ENCODE data around the gene RBPJ. TPM values are rescaled to one million over a fixed set of nuclear protein-coding genes. Genes with fewer than 3 reads are reported as not detected.
A peak's percentile ranks its signal among the peaks of the same experiment; 100 is the strongest.
"Not testable (repeated sequence)": the region's sequence is repeated elsewhere in the genome, so short reads cannot be mapped to it uniquely, and the experiment has no call there.

The RBPJ gene
- total RNA-seq, 2 experiments from 2014 or later: 88.7 to 93.5 TPM

DNA sequence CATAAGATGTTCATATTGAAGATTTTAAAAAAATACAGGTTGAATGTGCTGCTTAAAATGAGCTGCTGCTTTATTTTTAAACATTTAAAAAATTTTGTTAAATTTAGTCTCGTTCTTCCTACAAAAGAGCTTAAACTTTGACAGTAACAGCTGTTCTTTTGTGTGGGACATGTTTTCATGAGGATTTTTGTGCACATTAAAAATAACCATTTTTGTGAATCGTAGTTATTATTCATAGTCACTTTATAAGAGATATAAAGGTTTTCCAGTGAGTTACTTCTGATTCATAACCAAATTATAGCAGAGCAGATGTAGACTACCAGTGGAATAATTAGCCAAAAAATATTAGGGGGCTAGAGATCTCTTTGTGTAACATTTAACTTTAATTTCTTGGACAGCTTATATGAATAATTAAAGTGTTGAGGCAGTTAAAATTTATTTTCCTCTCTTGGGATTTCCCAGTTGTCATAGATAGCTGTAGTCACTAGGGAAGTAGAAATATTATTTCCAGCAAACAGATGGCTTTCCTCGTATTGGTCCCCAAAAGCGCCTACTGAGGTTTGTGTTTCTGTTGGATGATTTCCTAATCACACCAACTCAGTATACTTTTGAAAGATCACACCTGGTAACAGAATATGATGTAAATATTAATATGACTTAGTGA is 24.2 kb downstream of the RBPJ start:
- H3K27ac Mint-ChIP-seq: no peak overlapping the region
- H3K27me3 Mint-ChIP-seq: no peaks in the 10 kb centered on the region
- H3K9me3 Mint-ChIP-seq: no peaks in the 10 kb centered on the region
- peaks cover 54% of the 10 kb centered on the region for H3K4me1 Mint-ChIP-seq
- H3K36me3 Mint-ChIP-seq: peaks cover 10% of the 10 kb centered on the region
- DNase-seq: no peak
- no peak overlapping the region for H3K4me3 Mint-ChIP-seq

DNA sequence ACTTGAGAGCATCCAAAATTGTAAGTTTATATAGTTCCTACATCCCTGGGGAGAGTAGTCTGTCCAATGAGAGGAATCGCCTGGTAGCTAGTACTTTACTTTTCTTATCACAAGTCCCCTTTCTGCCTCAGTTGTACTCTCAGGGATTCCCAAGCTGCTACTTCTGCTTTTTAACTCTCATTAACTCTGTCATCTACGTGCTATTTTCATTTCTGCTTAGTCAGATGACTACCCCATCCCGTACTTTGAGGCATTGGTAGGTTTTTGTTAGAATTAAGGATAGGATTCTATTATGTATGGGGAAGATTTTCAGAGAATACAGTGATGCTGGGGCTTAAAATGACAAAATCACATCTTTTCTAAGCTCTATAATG is 24.7 kb downstream of the RBPJ start:
- no peak overlapping the region for H3K27ac Mint-ChIP-seq
- H3K4me3 Mint-ChIP-seq: no peak overlapping the region

GRCh38 chr4:26346203-26346620 is 25.4 kb downstream of the RBPJ start:
- DNase-seq: no peak
- Mint-ChIP-seq H3K9me3 (no peaks in the 10 kb centered on the region), H3K27me3 (no peaks in the 10 kb centered on the region), H3K4me1 (peaks cover 49% of the 10 kb centered on the region), H3K27ac (no peak overlapping the region), H3K4me3 (no peak overlapping the region), H3K36me3 (peaks cover 12% of the 10 kb centered on the region)

More for the DNA sequence above, 24.7 kb downstream of the RBPJ start:
- DNase-seq: no peak
- peaks cover 51% of the 10 kb centered on the region for H3K4me1 Mint-ChIP-seq
- no peaks in the 10 kb centered on the region for H3K27me3 Mint-ChIP-seq
- H3K9me3 Mint-ChIP-seq: no peaks in the 10 kb centered on the region
- peaks cover 10% of the 10 kb centered on the region for H3K36me3 Mint-ChIP-seq

- no peaks in the 10 kb centered on the region for H3K9me3 Mint-ChIP-seq
Observed at GRCh38 chr4:26349496-26349895, 28.7 kb downstream of the RBPJ start.

GRCh38 chr4:26351685-26352084 is 30.9 kb downstream of the RBPJ start:
- H3K36me3 Mint-ChIP-seq: peaks cover 17% of the 10 kb centered on the region
- H3K27ac Mint-ChIP-seq: no peak overlapping the region
- H3K9me3 Mint-ChIP-seq: no peaks in the 10 kb centered on the region
- no peak overlapping the region for H3K4me3 Mint-ChIP-seq
- no peaks in the 10 kb centered on the region for H3K27me3 Mint-ChIP-seq
- peaks cover 40% of the 10 kb centered on the region for H3K4me1 Mint-ChIP-seq
- peak; percentile 2 for DNase-seq

More at GRCh38 chr4:26349496-26349895, 28.7 kb downstream of the RBPJ start:
- Mint-ChIP-seq H3K27ac (no peak overlapping the region), H3K36me3 (peaks cover 20% of the 10 kb centered on the region), H3K4me1 (peaks cover 50% of the 10 kb centered on the region), H3K4me3 (no peak overlapping the region), H3K27me3 (no peaks in the 10 kb centered on the region)
- DNase-seq: no peak

DNA sequence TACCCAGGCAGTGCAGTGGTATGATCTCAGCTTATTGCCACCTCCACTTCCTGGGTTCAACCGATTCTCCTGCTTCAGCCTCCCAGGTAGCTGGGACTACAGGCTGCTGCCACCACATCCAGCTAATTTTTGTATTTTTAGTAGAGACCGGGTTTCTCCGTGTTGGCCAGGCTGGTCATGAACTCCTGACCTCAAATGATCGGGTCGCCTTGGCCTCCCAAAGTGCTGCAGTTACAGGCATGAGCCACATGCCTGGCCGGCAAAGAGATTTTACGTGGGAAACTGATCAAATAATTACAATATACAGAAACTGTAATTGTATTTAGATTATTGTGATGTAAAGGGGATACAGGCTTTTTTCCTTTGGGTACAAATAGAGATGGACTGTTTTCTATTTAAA is 33.7 kb downstream of the RBPJ start:
- no peak overlapping the region for H3K27ac Mint-ChIP-seq
- H3K27me3 Mint-ChIP-seq: no peaks in the 10 kb centered on the region
- no peaks in the 10 kb centered on the region for H3K9me3 Mint-ChIP-seq
- peaks cover 27% of the 10 kb centered on the region for H3K4me1 Mint-ChIP-seq
- H3K4me3 Mint-ChIP-seq: no peak overlapping the region
- DNase-seq: no peak
- H3K36me3 Mint-ChIP-seq: peaks cover 14% of the 10 kb centered on the region

DNA sequence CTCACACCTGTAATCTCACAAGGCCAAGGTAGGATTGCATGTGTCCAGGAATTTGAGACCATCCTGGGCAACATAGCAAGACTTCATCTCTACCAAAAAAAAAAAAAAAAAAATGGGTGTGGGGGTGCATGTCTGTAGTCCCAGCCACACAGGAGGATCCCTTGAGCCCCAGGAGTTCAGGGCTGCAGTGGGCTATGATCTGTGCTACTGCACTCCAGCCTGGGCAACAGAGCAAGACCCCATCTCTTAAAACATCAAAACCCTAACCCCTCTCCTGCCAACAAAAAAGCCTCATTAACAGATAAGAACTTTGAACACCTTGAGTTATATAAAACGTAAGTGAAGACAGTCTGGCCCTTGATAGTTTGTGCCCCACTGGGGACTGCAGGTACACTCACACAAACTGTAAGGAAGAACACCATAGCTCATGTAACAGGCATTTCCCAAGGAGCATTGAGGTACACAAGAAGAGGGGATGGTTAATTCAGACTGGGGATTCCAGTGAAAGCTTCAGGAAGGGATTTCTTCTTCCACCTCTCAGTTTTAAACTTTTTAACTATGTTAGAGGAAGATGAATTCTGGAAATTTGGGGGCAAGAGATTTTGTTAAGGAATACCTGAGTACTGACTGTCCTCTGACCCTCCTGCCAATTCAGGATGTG is 34.7 kb downstream of the RBPJ start:
- Mint-ChIP-seq H3K9me3 (no peaks in the 10 kb centered on the region), H3K27me3 (no peaks in the 10 kb centered on the region), H3K36me3 (peaks cover 11% of the 10 kb centered on the region), H3K4me1 (peaks cover 25% of the 10 kb centered on the region), H3K27ac (no peak overlapping the region), H3K4me3 (no peak overlapping the region)
- no peak for DNase-seq

DNA sequence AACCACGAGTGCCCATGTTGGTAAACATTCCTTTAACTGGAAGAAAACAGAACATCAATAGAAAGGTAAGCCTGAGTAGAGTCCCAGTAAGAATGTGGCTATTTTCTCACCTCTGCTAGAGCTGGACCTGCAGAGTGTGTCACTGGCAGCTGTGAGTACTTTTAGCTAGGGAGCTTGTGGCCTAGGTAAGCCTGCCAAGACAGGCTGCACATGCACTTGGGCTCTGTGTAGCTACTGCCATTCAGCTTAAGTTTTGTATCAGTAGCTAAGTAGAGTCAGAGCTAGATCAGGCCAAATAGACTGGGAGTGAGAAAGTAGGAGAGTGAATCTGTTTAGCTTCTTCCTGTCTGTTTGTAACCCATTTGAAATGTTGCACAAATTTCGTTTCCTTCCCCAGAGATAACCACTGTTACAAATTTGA is 35.3 kb downstream of the RBPJ start:
- H3K4me3 Mint-ChIP-seq: no peak overlapping the region
- no peaks in the 10 kb centered on the region for H3K27me3 Mint-ChIP-seq
- no peak overlapping the region for H3K27ac Mint-ChIP-seq
- peaks cover 10% of the 10 kb centered on the region for H3K36me3 Mint-ChIP-seq
- no peaks in the 10 kb centered on the region for H3K9me3 Mint-ChIP-seq
- H3K4me1 Mint-ChIP-seq: peaks cover 28% of the 10 kb centered on the region
- DNase-seq: no peak

DNA sequence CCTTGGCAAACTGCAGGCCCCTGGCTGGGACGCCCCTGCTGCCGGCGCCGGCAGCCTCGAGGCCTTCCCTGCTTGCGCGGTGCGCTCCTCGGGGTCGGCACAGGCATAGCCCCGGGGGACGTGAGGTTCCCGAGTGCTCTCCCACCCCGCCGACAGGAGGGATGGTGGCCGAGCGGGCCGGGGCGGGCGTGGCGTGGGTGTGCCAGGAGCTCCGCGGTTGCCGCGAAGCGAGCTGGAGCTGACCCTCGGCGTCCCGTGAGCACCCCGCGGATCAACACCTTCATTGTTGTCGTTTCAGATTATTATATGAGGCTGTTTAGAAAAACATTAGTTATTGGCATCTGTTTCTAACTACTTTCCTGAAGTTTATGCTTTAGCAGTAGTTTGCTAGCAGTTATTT is 38.7 kb downstream of the RBPJ start:
- not testable (repeated sequence) for H3K27me3 Mint-ChIP-seq, DNase-seq, H3K27ac Mint-ChIP-seq, H3K9me3 Mint-ChIP-seq, H3K4me3 Mint-ChIP-seq
- peaks cover 10% of the 10 kb centered on the region for H3K36me3 Mint-ChIP-seq
- H3K4me1 Mint-ChIP-seq: peaks cover 20% of the 10 kb centered on the region

DNA sequence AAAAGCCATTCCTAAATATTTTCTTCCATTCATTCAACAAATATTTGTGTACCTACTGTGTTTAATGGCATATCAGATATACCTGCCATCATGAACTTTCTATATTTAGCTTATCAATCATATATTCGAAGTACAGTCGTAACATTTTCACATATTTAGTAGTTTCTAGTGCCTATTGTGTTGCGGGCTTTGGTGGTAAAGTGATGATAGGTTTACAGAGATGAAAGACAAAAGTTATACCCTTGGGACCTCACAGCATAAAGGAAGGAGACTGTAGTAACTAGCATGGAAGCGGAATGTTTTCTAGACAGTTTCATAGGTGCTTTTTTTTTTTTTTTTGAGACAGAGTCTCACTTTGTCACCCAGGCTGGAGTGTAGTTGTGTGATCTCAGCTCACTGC is 39.5 kb downstream of the RBPJ start:
- Mint-ChIP-seq H3K27me3 (no peaks in the 10 kb centered on the region), H3K9me3 (no peaks in the 10 kb centered on the region), H3K27ac (no peak overlapping the region), H3K4me1 (peaks cover 17% of the 10 kb centered on the region), H3K36me3 (peaks cover 10% of the 10 kb centered on the region), H3K4me3 (no peak overlapping the region)
- no peak for DNase-seq

- Mint-ChIP-seq H3K27ac (no peak overlapping the region), H3K4me1 (peaks cover 17% of the 10 kb centered on the region), H3K4me3 (no peak overlapping the region), H3K27me3 (no peaks in the 10 kb centered on the region), H3K36me3 (peaks cover 10% of the 10 kb centered on the region), H3K9me3 (no peaks in the 10 kb centered on the region)
- DNase-seq: no peak
Observed at GRCh38 chr4:26360864-26361263, 40.0 kb downstream of the RBPJ start.

GRCh38 chr4:26361297-26361696 is 40.5 kb downstream of the RBPJ start:
- Mint-ChIP-seq H3K4me1 (peaks cover 17% of the 10 kb centered on the region), H3K4me3 (no peak overlapping the region), H3K27me3 (no peaks in the 10 kb centered on the region), H3K9me3 (no peaks in the 10 kb centered on the region), H3K36me3 (peaks cover 10% of the 10 kb centered on the region), H3K27ac (no peak overlapping the region)
- DNase-seq: no peak

DNA sequence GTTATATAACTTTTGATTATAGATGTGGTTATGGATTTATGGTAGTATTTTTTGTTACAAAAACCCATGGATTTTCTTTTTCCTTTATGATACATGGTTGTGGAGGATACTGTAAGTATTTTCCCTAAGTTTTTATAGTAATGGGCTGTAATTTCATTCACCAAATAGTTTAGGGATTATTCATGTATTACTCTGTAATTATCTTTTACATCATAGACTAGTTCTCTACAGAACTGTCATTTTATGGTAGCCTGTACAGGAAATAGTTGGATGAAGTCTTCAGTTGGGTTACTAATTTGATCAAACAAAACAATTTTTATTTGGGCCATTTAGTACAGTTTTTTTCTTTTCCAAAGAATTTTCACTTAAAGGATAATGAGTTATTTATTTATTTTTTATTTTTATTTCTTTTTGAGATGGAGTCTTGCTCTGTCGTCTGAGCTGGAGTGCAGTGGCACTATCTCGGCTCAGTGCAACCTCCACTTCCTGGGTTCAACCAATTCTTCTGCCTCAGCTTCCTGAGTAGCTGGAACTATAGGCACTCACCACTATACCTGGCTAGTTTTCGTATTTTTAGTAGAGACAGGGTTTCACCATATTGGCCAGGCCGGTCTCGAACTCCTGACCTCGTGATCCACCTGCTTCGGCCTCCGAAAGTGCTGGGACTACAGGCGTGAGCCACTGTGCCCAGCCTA is 42.1 kb downstream of the RBPJ start:
- Mint-ChIP-seq H3K4me3 (no peak overlapping the region), H3K4me1 (peaks cover 20% of the 10 kb centered on the region), H3K9me3 (no peaks in the 10 kb centered on the region), H3K27ac (no peak overlapping the region), H3K27me3 (no peaks in the 10 kb centered on the region), H3K36me3 (peaks cover 15% of the 10 kb centered on the region)
- DNase-seq: no peak

- DNase-seq: no peak
Observed at GRCh38 chr4:26365537-26366150, 44.8 kb downstream of the RBPJ start.

GRCh38 chr4:26367811-26368210 is 47.0 kb downstream of the RBPJ start:
- no peak for DNase-seq
- H3K4me1 Mint-ChIP-seq: peaks cover 20% of the 10 kb centered on the region

More at GRCh38 chr4:26365537-26366150, 44.8 kb downstream of the RBPJ start:
- H3K27ac Mint-ChIP-seq: no peak overlapping the region
- H3K4me1 Mint-ChIP-seq: peaks cover 22% of the 10 kb centered on the region
- H3K9me3 Mint-ChIP-seq: no peaks in the 10 kb centered on the region
- no peaks in the 10 kb centered on the region for H3K27me3 Mint-ChIP-seq
- H3K36me3 Mint-ChIP-seq: peaks cover 30% of the 10 kb centered on the region
- no peak overlapping the region for H3K4me3 Mint-ChIP-seq

More at GRCh38 chr4:26367811-26368210, 47.0 kb downstream of the RBPJ start:
- Mint-ChIP-seq H3K4me3 (no peak overlapping the region), H3K9me3 (no peaks in the 10 kb centered on the region), H3K36me3 (peaks cover 25% of the 10 kb centered on the region), H3K27ac (no peak overlapping the region), H3K27me3 (no peaks in the 10 kb centered on the region)

Measured in activated naive CD8-positive, alpha-beta T cell treated with anti-CD3 and anti-CD28 coated beads for 36 hours (primary cell).